Keratinocyte (primary cell): ENCODE data around the gene BCL7A. TPM values are rescaled to one million over a fixed set of nuclear protein-coding genes. Genes with fewer than 3 reads are reported as not detected.

ENCODE experiments used
- DNase-seq: peaks from one replicate; pipeline ENCODE4 v3.0.0-alpha.2; 2011; ENCODE audit warnings: low read depth, missing footprints, low spot score
- FAIRE-seq: peaks from 2 replicates; lab custom pipeline; 2011; peaks lifted over from hg19 to GRCh38; lab: Jason Lieb, UNC
- H2AFZ ChIP-seq: 2 replicates; pipeline ENCODE4 v1.6.0; 2012; ENCODE audit warnings: low read length, control low read depth, inconsistent platforms; ENCODE audit not compliant: control insufficient read depth
- H3K27ac ChIP-seq: 2 replicates; pipeline ENCODE4 v1.5.1; 2011; ENCODE audit warnings: low read length; ENCODE audit not compliant: control insufficient read depth, insufficient read depth
- H3K27me3 ChIP-seq: 3 replicates; pipeline ENCODE4 v1.6.0; 2011; ENCODE audit warnings: low read length; ENCODE audit not compliant: control insufficient read depth, insufficient read depth; ENCODE audit errors: extremely low read depth
- H3K36me3 ChIP-seq, 2 experiments: 2 replicates in 1 of 2; 3 replicates in 1 of 2; pipeline ENCODE4 v1.5.1; 2011; ENCODE audit warnings: low read length in 2 of 2, mild to moderate bottlenecking in 1 of 2; ENCODE audit not compliant: control insufficient read depth in 2 of 2, insufficient read depth in 2 of 2; ENCODE audit errors: extremely low read depth in 1 of 2
- H3K4me1 ChIP-seq: 3 replicates; pipeline ENCODE4 v1.5.1; 2011; ENCODE audit warnings: low read length; ENCODE audit not compliant: control insufficient read depth, insufficient read depth; ENCODE audit errors: extremely low read depth
- H3K4me2 ChIP-seq: 3 replicates; pipeline ENCODE4 v1.6.0; 2011; ENCODE audit warnings: low read depth, low read length; ENCODE audit not compliant: control insufficient read depth, insufficient read depth; ENCODE audit errors: extremely low read depth
- H3K4me3 ChIP-seq, 3 experiments: fragments of 200-600 bp in 1 of 3; sonication (generic) in 1 of 3; 2 replicates in 2 of 3; 3 replicates in 1 of 3; pipeline ENCODE4 v1.5.1; 2011 to 2016; ENCODE audit warnings: low read length in 3 of 3, mild to moderate bottlenecking in 3 of 3, control low read depth in 2 of 3, inconsistent platforms in 1 of 3, low read depth in 1 of 3, mixed read lengths in 1 of 3, mixed run types in 1 of 3, moderate library complexity in 1 of 3; ENCODE audit not compliant: control insufficient read depth in 2 of 3, insufficient read depth in 2 of 3; ENCODE audit errors: extremely low read depth in 1 of 3
- H3K79me2 ChIP-seq: 2 replicates; pipeline ENCODE4 v1.6.0; 2012; ENCODE audit warnings: low read length; ENCODE audit not compliant: control insufficient read depth, insufficient read depth
- H3K9ac ChIP-seq: 3 replicates; pipeline ENCODE4 v1.6.0; 2011; ENCODE audit warnings: low read length; ENCODE audit not compliant: control insufficient read depth, insufficient read depth; ENCODE audit errors: extremely low read depth
- H3K9me1 ChIP-seq: 3 replicates; pipeline ENCODE4 v1.6.0; 2011; ENCODE audit warnings: low read length; ENCODE audit not compliant: control insufficient read depth, insufficient read depth; ENCODE audit errors: extremely low read depth
- H3K9me3 ChIP-seq: 2 replicates; pipeline ENCODE4 v1.5.1; 2012; ENCODE audit warnings: low read depth, low read length; ENCODE audit not compliant: control insufficient read depth
- H4K20me1 ChIP-seq: 3 replicates; pipeline ENCODE4 v1.6.0; 2011; ENCODE audit warnings: low read length; ENCODE audit not compliant: control insufficient read depth, insufficient read depth; ENCODE audit errors: extremely low read depth
- EZH2 ChIP-seq: IDR thresholded peaks from one replicate; pipeline ENCODE4 v1.6.1; 2012; ENCODE audit warnings: inconsistent platforms, mild to moderate bottlenecking, low read length, moderate library complexity
- dilution Hi-C: fragments of 300-500 bp; cut with MboI; formaldehyde crosslinking; loops from one replicate; pipeline ENCODE4 v1.7.0; 2020; ENCODE audit warnings: low sequenced_read_pairs; ENCODE audit not compliant: extremely low pct_ligation_motif_present
- polyA plus RNA-seq, 5 experiments: library from polyadenylated mRNA; depleted of rRNA in 3 of 5; stranded (reverse) in 3 of 5; stranded (forward) in 1 of 5; unstranded in 1 of 5; fragments of >200 nt; gene quantifications; 1 replicate in 1 of 5; 2 replicates in 3 of 5; 3 replicates in 1 of 5; pipeline versions ENCODE4 v1.2.1 to v1.2.3, GENCODE V29; 2011 to 2012; ENCODE audit warnings: missing spikeins in 2 of 5, low read depth in 1 of 5, low replicate concordance in 1 of 5
- TF ChIP-seq, protein P1 (sequence below), 3 experiments: IDR thresholded peaks in 1 of 3; conservative IDR thresholded peaks in 1 of 3; optimal IDR thresholded peaks in 1 of 3; 2 replicates in 2 of 3; 3 replicates in 1 of 3; pipeline versions ENCODE3 to v1.5.1; 2011; ENCODE audit warnings: low read length in 3 of 3, mild to moderate bottlenecking in 3 of 3, moderate library complexity in 2 of 3, control low read depth in 1 of 3, inconsistent platforms in 1 of 3; ENCODE audit not compliant: insufficient read depth in 2 of 3; ENCODE audit errors: extremely low read depth in 1 of 3

The BCL7A gene
- polyA plus RNA-seq, 1 donor (not counting 4 experiments of a cell fraction or from before 2014, with no cell fraction given): 12.8 TPM

- Histone ChIP-seq H3K27me3 (no peaks in the 10 kb centered on the region), H3K4me3 (no peak overlapping the region), H2AFZ (no peak overlapping the region), H3K4me1 (peaks cover 48% of the 10 kb centered on the region), H4K20me1 (peaks cover 7% of the 10 kb centered on the region), H3K9me3 (no peaks in the 10 kb centered on the region), H3K79me2 (peaks cover 75% of the 10 kb centered on the region), H3K9ac (no peak overlapping the region), H3K9me1 (peaks cover 9% of the 10 kb centered on the region), H3K4me2 (no peak overlapping the region), H3K27ac (no peak overlapping the region), H3K36me3 (peaks cover 0 to 5% of the 10 kb centered on the region in 2 experiments)
- FAIRE-seq (no peak), DNase-seq (no peak)
- TF ChIP-seq, protein P1, sequence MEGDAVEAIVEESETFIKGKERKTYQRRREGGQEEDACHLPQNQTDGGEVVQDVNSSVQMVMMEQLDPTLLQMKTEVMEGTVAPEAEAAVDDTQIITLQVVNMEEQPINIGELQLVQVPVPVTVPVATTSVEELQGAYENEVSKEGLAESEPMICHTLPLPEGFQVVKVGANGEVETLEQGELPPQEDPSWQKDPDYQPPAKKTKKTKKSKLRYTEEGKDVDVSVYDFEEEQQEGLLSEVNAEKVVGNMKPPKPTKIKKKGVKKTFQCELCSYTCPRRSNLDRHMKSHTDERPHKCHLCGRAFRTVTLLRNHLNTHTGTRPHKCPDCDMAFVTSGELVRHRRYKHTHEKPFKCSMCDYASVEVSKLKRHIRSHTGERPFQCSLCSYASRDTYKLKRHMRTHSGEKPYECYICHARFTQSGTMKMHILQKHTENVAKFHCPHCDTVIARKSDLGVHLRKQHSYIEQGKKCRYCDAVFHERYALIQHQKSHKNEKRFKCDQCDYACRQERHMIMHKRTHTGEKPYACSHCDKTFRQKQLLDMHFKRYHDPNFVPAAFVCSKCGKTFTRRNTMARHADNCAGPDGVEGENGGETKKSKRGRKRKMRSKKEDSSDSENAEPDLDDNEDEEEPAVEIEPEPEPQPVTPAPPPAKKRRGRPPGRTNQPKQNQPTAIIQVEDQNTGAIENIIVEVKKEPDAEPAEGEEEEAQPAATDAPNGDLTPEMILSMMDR (optimal IDR thresholded peaks at IDR 0.05 in 1 of 3, IDR thresholded peaks at IDR 0.05 in 1 of 3, conservative IDR thresholded peaks at IDR 0.05 in 1 of 3; ENCODE audit: extremely low read depth in 1 of 3, insufficient read depth in 2 of 3, low read length in 3 of 3): no peak
- TF ChIP-seq EZH2: no peak
- dilution Hi-C loops: no loop called here
These were observed 71.6 kb downstream of the BCL7A start for GRCh38 chr12:122093098-122093883.

DNA sequence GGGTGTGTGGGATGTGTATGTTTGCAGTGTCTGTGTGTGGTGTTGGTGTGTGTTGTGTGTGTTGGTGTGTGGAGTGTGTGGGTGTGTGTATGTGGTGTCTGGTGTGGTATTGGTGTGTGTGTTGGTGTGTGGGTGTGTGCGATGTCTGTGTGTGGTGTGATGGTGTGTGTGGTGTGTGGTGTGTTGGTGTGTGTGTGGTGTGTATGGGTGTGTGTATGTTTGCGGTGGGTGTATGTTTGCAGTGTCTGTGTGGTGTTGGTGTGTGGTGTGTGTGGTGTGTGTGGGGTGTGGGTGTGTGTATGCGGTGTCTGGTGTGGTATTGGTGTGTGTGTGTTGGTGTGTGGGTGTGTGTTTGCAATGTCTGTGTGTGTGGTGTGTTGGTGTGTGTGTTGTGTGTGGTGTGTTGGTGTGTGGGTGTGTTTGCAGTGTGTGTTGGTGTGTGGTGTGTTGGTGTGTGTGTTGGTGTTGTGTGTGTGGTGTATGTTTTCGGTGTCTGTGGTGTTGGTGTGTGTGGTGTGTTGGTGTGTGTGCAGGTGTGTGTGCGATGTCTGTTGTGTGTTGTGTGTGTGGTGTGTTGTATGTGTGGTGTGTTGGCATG, 72.6 kb downstream of the BCL7A start:
- TF ChIP-seq EZH2: no peak
- TF ChIP-seq, protein P1 (optimal IDR thresholded peaks at IDR 0.05 in 1 of 3, IDR thresholded peaks at IDR 0.05 in 1 of 3, conservative IDR thresholded peaks at IDR 0.05 in 1 of 3; ENCODE audit: extremely low read depth in 1 of 3, insufficient read depth in 2 of 3, low read length in 3 of 3): no peak
- Histone ChIP-seq H3K36me3 (peaks cover 0 to 3% of the 10 kb centered on the region in 2 experiments), H3K9ac (no peak overlapping the region), H3K27ac (peak overlapping the region; percentile 36), H3K27me3 (no peaks in the 10 kb centered on the region), H3K4me1 (peaks cover 56% of the 10 kb centered on the region), H2AFZ (no peak overlapping the region), H3K4me3 (no peak overlapping the region), H3K9me1 (peaks cover 9% of the 10 kb centered on the region), H3K4me2 (no peak overlapping the region), H3K79me2 (peaks cover 78% of the 10 kb centered on the region), H4K20me1 (peaks cover 7% of the 10 kb centered on the region), H3K9me3 (no peaks in the 10 kb centered on the region)
- dilution Hi-C loops: no loop called here
- no peak for DNase-seq
- no peak for FAIRE-seq
